Placental epithelial cell (primary cell): ENCODE data around the gene MOCOS. TPM values are rescaled to one million over a fixed set of nuclear protein-coding genes. Genes with fewer than 3 reads are reported as not detected.

Source experiments
- total RNA-seq: library from RNA; depleted of rRNA; stranded (reverse); fragments of >200 nt; gene quantifications from 2 replicates; pipeline ENCODE4 v1.2.3, GENCODE V29; 2012

Gene MOCOS, protein sequence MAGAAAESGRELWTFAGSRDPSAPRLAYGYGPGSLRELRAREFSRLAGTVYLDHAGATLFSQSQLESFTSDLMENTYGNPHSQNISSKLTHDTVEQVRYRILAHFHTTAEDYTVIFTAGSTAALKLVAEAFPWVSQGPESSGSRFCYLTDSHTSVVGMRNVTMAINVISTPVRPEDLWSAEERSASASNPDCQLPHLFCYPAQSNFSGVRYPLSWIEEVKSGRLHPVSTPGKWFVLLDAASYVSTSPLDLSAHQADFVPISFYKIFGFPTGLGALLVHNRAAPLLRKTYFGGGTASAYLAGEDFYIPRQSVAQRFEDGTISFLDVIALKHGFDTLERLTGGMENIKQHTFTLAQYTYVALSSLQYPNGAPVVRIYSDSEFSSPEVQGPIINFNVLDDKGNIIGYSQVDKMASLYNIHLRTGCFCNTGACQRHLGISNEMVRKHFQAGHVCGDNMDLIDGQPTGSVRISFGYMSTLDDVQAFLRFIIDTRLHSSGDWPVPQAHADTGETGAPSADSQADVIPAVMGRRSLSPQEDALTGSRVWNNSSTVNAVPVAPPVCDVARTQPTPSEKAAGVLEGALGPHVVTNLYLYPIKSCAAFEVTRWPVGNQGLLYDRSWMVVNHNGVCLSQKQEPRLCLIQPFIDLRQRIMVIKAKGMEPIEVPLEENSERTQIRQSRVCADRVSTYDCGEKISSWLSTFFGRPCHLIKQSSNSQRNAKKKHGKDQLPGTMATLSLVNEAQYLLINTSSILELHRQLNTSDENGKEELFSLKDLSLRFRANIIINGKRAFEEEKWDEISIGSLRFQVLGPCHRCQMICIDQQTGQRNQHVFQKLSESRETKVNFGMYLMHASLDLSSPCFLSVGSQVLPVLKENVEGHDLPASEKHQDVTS
- total RNA-seq, result 0.39 and 0.76 TPM in 2 replicates

DNA sequence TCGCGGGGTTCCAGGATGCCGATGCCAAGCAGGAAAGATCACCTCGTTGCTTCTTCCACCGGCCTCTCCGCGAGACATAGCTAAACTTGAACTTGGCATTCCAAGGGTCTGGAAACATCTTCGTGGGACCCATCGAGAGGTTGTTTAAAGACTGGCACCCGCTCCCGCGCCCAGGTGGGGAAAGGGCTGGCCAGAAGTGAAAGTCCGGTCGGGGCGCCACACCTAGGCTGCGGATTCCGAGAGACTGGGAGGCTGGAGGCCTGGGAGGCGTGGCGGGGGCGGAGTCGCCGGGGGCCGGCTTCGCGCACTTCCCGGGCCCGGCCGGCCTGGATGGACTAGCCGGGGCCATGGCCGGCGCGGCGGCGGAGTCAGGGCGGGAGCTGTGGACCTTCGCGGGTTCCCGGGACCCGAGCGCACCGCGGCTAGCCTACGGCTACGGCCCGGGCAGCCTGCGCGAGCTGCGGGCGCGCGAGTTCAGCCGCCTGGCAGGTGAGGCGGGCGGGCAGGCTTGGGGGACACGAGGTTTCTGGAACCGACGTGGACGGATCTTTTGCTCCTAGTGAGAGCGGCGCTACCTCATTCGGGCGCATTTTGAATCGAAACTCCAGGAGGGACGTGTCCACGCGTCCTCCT, at the start of gene MOCOS:
MOCOS (plus strand) TSS at position 305 of the 633 bp plus-strand sequence; CDS start at position 348, 43 bp downstream.

GRCh38 chr18:36297417-36298125, 110.3 kb downstream of the MOCOS start, which contains the start of gene FHOD3:
FHOD3 (plus strand) TSS chr18:36297713; CDS start chr18:36297836, 123 bp downstream.

Other genes with a start within 250 kb of the MOCOS start
- gene RPRD1A, start 119.9 kb upstream of the MOCOS start, total RNA-seq, result 18.8 and 28.2 TPM in 2 replicates
- 45.9 and 54.3 TPM in 2 replicates for gene SLC39A6, start 58.2 kb upstream of the MOCOS start, total RNA-seq
- 70.8 and 81.3 TPM in 2 replicates for gene ELP2, start 57.6 kb upstream of the MOCOS start, total RNA-seq
- 0.39 TPM in 1 of 2 replicates, not detected in the other for gene FHOD3, start 110.2 kb downstream of the MOCOS start, total RNA-seq